ENCODE data around the gene UBL4B.

- TF ChIP-seq CTCF (IDR thresholded peaks at IDR 0.05) (no peak), POLR2A (IDR thresholded peaks at IDR 0.05) (no peak), POLR2AphosphoS5 (IDR thresholded peaks at IDR 0.05) (no peak)
These were observed 6.6 kb downstream of the UBL4B start for GRCh38 chr1:110118636-110119396.

All from prostate gland (tissue), 2 donors.